Measurements from ENCODE around the gene TACC2.

TACC2 gene

DNA sequence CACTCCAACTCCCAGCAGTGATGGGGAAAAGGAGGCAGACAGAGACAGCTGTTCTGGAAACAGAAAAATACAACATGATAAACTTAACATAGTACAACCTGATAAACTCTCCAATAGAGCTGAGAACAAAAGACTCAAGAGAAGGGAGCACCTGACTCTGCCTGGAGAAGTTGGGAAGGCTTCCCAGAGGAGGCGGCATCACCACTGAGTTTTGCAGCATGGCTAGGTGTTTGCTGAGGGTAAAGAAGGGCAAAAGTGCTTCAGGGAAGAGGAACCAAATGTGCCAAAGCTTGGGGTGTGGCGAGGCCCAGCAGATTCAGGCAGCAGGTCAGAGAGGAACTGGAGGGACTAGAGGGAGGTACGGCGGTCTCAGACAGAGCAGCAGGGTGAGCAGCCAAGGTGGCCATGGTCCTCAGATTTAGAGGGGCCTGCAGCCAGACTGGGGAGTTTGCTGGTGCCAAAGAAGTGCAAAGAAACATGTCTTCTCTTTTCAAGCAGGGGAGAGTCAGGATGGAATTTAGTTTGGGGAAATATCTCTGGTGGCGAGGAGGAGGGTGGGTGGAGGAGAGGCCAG lies 162.2 kb downstream of the TACC2 start:
- H3K36me3 ChIP-seq: no peaks in the 10 kb centered on the region
- H3K9me3 ChIP-seq (ENCODE audit: severe bottlenecking): no peaks in the 10 kb centered on the region
- no peak overlapping the region for H3K4me3 ChIP-seq (ENCODE audit: low read depth, low read length)
- no peak for DNase-seq
- TF ChIP-seq, protein P1, sequence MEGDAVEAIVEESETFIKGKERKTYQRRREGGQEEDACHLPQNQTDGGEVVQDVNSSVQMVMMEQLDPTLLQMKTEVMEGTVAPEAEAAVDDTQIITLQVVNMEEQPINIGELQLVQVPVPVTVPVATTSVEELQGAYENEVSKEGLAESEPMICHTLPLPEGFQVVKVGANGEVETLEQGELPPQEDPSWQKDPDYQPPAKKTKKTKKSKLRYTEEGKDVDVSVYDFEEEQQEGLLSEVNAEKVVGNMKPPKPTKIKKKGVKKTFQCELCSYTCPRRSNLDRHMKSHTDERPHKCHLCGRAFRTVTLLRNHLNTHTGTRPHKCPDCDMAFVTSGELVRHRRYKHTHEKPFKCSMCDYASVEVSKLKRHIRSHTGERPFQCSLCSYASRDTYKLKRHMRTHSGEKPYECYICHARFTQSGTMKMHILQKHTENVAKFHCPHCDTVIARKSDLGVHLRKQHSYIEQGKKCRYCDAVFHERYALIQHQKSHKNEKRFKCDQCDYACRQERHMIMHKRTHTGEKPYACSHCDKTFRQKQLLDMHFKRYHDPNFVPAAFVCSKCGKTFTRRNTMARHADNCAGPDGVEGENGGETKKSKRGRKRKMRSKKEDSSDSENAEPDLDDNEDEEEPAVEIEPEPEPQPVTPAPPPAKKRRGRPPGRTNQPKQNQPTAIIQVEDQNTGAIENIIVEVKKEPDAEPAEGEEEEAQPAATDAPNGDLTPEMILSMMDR (IDR thresholded peaks at IDR 0.05; ENCODE audit: low read depth, low read length): no peak
- H3K27me3 ChIP-seq (ENCODE audit: insufficient read depth, low read depth, severe bottlenecking): no peaks in the 10 kb centered on the region
- H3K27ac ChIP-seq: no peak overlapping the region

DNA sequence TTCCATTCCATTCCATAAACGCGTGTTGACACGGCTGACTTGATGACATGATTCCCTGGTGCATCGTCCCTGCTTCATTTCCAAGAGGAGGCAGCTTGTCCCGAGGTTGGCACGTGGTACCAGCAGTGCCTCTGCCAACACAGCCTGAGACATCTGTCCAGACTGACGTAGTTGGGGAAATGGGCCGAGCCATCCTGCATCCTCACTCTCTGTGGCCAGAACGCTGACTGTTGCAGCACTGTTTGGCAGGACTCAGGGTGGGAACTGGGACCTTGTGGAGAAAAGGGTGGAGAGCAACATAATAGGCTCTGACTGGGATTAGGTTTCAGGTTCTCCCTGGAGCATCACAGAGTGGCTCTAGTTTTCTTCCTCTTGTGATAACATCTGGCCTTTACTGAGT lies 163.6 kb downstream of the TACC2 start:
- Histone ChIP-seq H3K9me3 (ENCODE audit: severe bottlenecking) (no peaks in the 10 kb centered on the region), H3K36me3 (no peaks in the 10 kb centered on the region), H3K4me3 (ENCODE audit: low read depth, low read length) (no peak overlapping the region), H3K27me3 (ENCODE audit: insufficient read depth, low read depth, severe bottlenecking) (no peaks in the 10 kb centered on the region), H3K27ac (no peak overlapping the region)
- no peak for DNase-seq
- TF ChIP-seq, protein P1 (IDR thresholded peaks at IDR 0.05; ENCODE audit: low read depth, low read length): no peak

DNA sequence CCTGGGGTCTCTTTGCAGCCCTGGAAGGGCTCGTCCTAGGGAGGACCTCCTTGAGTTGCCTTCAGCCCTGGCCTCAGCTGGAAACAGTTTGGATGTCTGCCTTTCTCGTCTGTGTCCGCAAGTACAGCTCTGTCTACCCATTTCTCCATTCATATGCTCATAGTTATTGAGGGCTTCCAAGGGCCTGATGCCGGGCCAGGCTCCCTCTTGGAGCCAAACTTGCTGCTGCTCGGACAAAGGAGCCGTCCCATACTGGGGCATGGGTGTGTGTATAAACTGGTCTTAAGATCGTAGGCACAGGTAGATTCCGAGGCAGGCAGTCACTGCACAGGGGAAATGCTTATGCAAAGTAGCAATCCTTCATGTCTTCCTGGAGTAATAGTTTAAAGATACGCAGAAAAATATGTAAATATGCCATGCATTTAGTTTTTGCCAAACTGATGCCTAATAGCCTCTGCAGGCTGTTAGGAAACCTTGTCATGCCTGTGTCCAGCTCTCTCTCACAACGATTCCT lies 165.1 kb downstream of the TACC2 start:
- no peak for DNase-seq
- no peak overlapping the region for H3K4me3 ChIP-seq (ENCODE audit: low read depth, low read length)
- H3K36me3 ChIP-seq: no peaks in the 10 kb centered on the region
- TF ChIP-seq, protein P1 (IDR thresholded peaks at IDR 0.05; ENCODE audit: low read depth, low read length): no peak
- H3K27me3 ChIP-seq (ENCODE audit: insufficient read depth, low read depth, severe bottlenecking): no peaks in the 10 kb centered on the region
- no peak overlapping the region for H3K27ac ChIP-seq
- H3K9me3 ChIP-seq (ENCODE audit: severe bottlenecking): no peaks in the 10 kb centered on the region

DNA sequence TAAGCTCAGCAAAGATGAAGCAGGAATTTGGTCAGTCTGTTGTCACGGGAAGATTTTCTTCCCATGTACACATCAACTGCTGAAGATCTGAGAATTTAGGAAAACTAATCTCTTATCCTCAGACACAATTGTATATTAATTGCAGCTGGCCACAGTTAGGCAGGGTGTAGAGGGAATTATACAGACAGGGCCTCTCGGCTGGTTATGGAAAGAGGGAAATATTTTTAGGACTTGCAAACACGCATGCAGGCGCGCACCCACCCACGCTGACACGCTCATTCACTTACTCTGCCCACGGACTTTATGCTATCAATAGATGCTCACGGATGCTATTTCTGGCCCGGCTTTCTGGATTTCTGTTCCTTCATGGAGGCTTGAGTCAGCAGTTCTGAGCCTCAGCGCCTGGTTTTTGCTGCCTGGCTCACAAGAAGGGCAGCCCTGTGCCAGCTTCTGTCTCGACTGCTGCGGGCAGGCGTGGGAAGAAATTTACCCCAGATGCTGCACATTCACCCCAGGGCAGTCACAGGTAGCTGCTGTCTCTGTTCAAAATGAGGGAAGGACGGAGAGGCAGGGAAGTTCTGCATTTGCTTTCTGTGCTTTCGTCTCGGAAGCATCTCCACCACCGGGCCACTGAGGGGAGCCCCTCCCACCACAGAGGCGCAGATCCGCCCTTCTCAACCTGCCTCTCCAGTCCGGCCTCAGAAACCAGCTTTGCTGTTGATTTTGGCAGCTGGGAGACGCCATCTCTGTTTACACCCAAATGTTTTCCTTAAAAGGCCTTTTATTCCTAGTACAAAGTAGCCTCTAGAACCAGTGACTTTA lies 165.8 kb downstream of the TACC2 start:
- no peak for DNase-seq
- no peaks in the 10 kb centered on the region for H3K27me3 ChIP-seq (ENCODE audit: insufficient read depth, low read depth, severe bottlenecking)
- H3K9me3 ChIP-seq (ENCODE audit: severe bottlenecking): no peaks in the 10 kb centered on the region
- H3K36me3 ChIP-seq: no peaks in the 10 kb centered on the region
- TF ChIP-seq, protein P1 (IDR thresholded peaks at IDR 0.05; ENCODE audit: low read depth, low read length): no peak
- no peak overlapping the region for H3K27ac ChIP-seq
- no peak overlapping the region for H3K4me3 ChIP-seq (ENCODE audit: low read depth, low read length)

DNA sequence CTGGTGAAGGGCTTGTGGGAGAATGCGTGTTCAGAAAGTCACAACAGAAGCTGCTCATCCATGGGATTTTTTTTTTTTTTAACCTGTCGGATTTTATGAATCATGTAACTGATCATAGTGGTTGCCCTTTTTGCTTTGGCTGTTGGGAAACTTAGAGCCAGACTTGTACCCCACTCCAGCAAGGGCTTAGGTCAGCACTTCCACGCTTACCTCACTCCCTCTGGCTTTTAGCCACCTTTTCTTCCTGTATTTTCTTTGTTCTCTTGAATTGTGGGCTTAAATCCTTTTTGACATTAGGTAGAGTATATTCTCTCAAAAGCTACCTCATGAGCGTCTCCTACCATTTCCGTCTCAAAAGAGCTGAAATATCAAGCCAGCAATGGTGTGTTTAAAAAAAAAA lies 168.5 kb downstream of the TACC2 start:
- Histone ChIP-seq H3K9me3 (ENCODE audit: severe bottlenecking) (no peaks in the 10 kb centered on the region), H3K36me3 (no peaks in the 10 kb centered on the region), H3K27ac (no peak overlapping the region), H3K4me3 (ENCODE audit: low read depth, low read length) (no peak overlapping the region), H3K27me3 (ENCODE audit: insufficient read depth, low read depth, severe bottlenecking) (no peaks in the 10 kb centered on the region)
- TF ChIP-seq, protein P1 (IDR thresholded peaks at IDR 0.05; ENCODE audit: low read depth, low read length): no peak
- no peak for DNase-seq
